ENCODE data around the gene SLC30A2. TPM values are rescaled to one million over a fixed set of nuclear protein-coding genes. Genes with fewer than 3 reads are reported as not detected.
A peak's percentile ranks its signal among the peaks of the same experiment; 100 is the strongest.

Gene SLC30A2
- total and polyA plus RNA-seq, 2 of the 13 experiments (the other 11 are each of a cell fraction or from before 2014, with no cell fraction given) = not detected

DNA sequence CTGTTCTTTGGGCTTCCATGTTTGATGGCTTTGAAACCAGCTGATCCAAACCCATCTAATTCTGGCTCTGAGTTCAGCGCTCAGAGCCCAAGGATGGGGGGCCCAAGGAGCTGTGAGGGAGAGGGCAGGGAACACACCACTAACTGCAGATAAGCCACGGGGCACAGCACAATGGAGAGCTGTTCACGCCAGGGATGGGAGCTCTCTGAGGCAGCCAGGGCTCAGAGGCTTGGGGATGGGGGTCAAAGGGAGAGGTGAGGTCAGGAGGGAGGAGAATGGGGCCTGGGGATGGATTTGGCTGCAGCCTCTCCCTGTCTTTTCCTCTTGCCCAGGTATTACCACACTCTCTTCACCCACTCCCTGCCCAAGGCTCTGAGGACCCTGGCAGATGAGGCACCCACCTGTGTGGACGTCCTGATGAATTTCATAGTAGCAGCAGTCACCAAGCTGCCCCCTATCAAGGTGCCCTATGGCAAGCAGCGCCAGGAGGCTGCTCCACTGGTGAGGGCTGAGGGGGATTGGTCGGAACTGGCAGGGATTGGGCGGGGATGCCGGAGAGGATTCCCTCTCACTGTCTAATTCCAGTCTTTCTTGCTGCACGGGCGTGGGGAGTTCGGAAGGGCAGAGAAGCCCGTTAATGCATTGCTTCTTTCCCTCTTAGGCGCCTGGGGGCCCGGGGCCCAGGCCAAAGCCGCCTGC is 11.3 kb downstream of the SLC30A2 start:
- CTCF ChIA-PET (ENCODE audit: low intra/inter-chr PET ratio, low total read pairs) = no interaction called here
- Histone ChIP-seq H3K4me3 (replicated peaks in 1 of 3; ENCODE audit: insufficient read depth in 1 of 3, low read depth in 2 of 3, low read length in 3 of 3) (peak overlapping the region; percentile 36 to 93 (median 73)), H3K79me2 (ENCODE audit: insufficient read depth, low read length) (no peaks in the 10 kb centered on the region), H3K9me3 (ENCODE audit: low read length) (no peaks in the 10 kb centered on the region), H3K9ac (ENCODE audit: insufficient read depth, low read depth, low read length) (peak overlapping the region; percentile 67; the same call in 1 of the 2 replicates), H4K20me1 (ENCODE audit: insufficient read depth, low read length) (no peaks in the 10 kb centered on the region), H3K27me3 (ENCODE audit: control insufficient read depth in 1 of 2, insufficient read depth in 2 of 2, low read length in 2 of 2) (peaks cover 0 to 44% of the 10 kb centered on the region in 2 experiments; a peak in 4 of 5 replicates), H3K4me1 (ENCODE audit: insufficient read depth, low read length) (peaks cover 44% of the 10 kb centered on the region), H2AFZ (ENCODE audit: low read length) (peak overlapping the region; percentile 20), H3K36me3 (replicated peaks in 1 of 2; ENCODE audit: control insufficient read depth in 1 of 2, insufficient read depth in 2 of 2, low read length in 2 of 2) (no peaks in the 10 kb centered on the region), H3K27ac (ENCODE audit: extremely low read length, insufficient read depth, low read length) (no peak overlapping the region), H3K4me2 (ENCODE audit: low read depth, low read length) (peak overlapping the region; percentile 96)
- ATAC-seq (peak; percentile 4), FAIRE-seq (no peak), DNase-seq (ENCODE audit: low spot score) (no peak)
- 0 out of 2 replicates have a peak, but pooled peaks have one; percentile 15 for TF ChIP-seq ZNF768 (CRISPR knock-in tag; IDR thresholded peaks at IDR 0.05)
- TF ChIP-seq, protein P1, sequence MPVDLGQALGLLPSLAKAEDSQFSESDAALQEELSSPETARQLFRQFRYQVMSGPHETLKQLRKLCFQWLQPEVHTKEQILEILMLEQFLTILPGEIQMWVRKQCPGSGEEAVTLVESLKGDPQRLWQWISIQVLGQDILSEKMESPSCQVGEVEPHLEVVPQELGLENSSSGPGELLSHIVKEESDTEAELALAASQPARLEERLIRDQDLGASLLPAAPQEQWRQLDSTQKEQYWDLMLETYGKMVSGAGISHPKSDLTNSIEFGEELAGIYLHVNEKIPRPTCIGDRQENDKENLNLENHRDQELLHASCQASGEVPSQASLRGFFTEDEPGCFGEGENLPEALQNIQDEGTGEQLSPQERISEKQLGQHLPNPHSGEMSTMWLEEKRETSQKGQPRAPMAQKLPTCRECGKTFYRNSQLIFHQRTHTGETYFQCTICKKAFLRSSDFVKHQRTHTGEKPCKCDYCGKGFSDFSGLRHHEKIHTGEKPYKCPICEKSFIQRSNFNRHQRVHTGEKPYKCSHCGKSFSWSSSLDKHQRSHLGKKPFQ (CRISPR knock-in tag; IDR thresholded peaks at IDR 0.05; ENCODE audit: insufficient replicate concordance) = peak; percentile 10
- 0 out of 2 replicates have a peak, but pooled peaks have one; percentile 17 for TF ChIP-seq ZNF263 (CRISPR knock-in tag; IDR thresholded peaks at IDR 0.05)
- TF ChIP-seq, protein P2, sequence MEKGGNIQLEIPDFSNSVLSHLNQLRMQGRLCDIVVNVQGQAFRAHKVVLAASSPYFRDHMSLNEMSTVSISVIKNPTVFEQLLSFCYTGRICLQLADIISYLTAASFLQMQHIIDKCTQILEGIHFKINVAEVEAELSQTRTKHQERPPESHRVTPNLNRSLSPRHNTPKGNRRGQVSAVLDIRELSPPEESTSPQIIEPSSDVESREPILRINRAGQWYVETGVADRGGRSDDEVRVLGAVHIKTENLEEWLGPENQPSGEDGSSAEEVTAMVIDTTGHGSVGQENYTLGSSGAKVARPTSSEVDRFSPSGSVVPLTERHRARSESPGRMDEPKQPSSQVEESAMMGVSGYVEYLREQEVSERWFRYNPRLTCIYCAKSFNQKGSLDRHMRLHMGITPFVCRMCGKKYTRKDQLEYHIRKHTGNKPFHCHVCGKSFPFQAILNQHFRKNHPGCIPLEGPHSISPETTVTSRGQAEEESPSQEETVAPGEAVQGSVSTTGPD (CRISPR knock-in tag; IDR thresholded peaks at IDR 0.05) = 0 out of 2 replicates have a peak, but pooled peaks have one; percentile 33
- 0 out of 2 replicates have a peak, but pooled peaks have one; percentile 58 for TF ChIP-seq CAMTA2 (CRISPR knock-in tag; IDR thresholded peaks at IDR 0.05; ENCODE audit: borderline replicate concordance)
- TF ChIP-seq HES4 (CRISPR knock-in tag; IDR thresholded peaks at IDR 0.05; ENCODE audit: borderline replicate concordance) = peak; percentile 6; the same call in 1 of the 2 replicates
- TF ChIP-seq ZNF274 (CRISPR knock-in tag; IDR thresholded peaks at IDR 0.05) = 0 out of 2 replicates have a peak, but pooled peaks have one; percentile 5
- TF ChIP-seq ZZZ3 (CRISPR knock-in tag; IDR thresholded peaks at IDR 0.05; ENCODE audit: borderline replicate concordance) = 0 out of 2 replicates have a peak, but pooled peaks have one; percentile 1
- TF ChIP-seq ZBTB1 (CRISPR knock-in tag; IDR thresholded peaks at IDR 0.05; ENCODE audit: borderline replicate concordance) = no peak
- no peak for TF ChIP-seq RFX3 (CRISPR knock-in tag; IDR thresholded peaks at IDR 0.05)
- TF ChIP-seq ASH2L (IDR thresholded peaks at IDR 0.05; ENCODE audit: insufficient read length, low read depth, low read length) = no peak
- no peak for TF ChIP-seq ZMYM3 (CRISPR knock-in tag; IDR thresholded peaks at IDR 0.05)
- peak; percentile 7 for TF ChIP-seq ZEB1 (IDR thresholded peaks at IDR 0.05; ENCODE audit: insufficient replicate concordance, low read depth)
- no peak for TF ChIP-seq GATAD2A (CRISPR knock-in tag; IDR thresholded peaks at IDR 0.05)
- 0 out of 2 replicates have a peak, but pooled peaks have one; percentile 0 for TF ChIP-seq SIN3A (IDR thresholded peaks at IDR 0.05; ENCODE audit: borderline replicate concordance, low read depth, low read length)
- no TSS peak for BruUV-seq (replicated peaks)
- intact Hi-C loops (cut with micrococcal nuclease; ENCODE audit: unreplicated experiment) (loop anchor here (1.0 to 5.0 kb wide), 3 partner anchors 78 to 128 kb away; partner anchors contain the start of gene PDIK1L), in situ Hi-C loops (cut with HindIII; ENCODE audit: extremely low pct_ligation_motif_present, low pct_unique_long_range_greater_than_20kb) (no loop called here)
- 11% methylated on average over 11 of the region's 15 CpGs for WGBS (ENCODE audit: low lambda C conversion rate)
- POLR2A ChIA-PET = interaction anchor here (2.0 to 2.7 kb wide), 2 partner anchors 37 to 110 kb away, joined by 7 to 8 read pairs; partner anchors contain the start of gene PAFAH2
